HepG2 (cell line): Measurements from ENCODE around the gene DLST. TPM values are rescaled to one million over a fixed set of nuclear protein-coding genes. Genes with fewer than 3 reads are reported as not detected.

Experiments used
- ADNP ChIP-seq: sonication (generic); formaldehyde crosslinking; IDR thresholded peaks from 2 replicates; pipeline ENCODE4 v1.4.0; 2020; ENCODE audit warnings: missing genetic modification reagents
- E2F1 ChIP-seq: sonication (generic); formaldehyde crosslinking; IDR thresholded peaks from 2 replicates; pipeline ENCODE4 v1.5.0; 2020; ENCODE audit warnings: missing genetic modification reagents
- HOXA9 ChIP-seq: sonication (generic); formaldehyde crosslinking; IDR thresholded peaks from 2 replicates; pipeline ENCODE4 v1.8.1; 2022; ENCODE audit warnings: missing genetic modification reagents, mild to moderate bottlenecking, moderate library complexity, borderline replicate concordance
- JUND ChIP-seq: sonication (generic); formaldehyde crosslinking; IDR thresholded peaks from 2 replicates; pipeline ENCODE4 v1.8.0; 2022; ENCODE audit warnings: mild to moderate bottlenecking, missing genetic modification reagents
- NR2F6 ChIP-seq, 2 experiments: IDR thresholded peaks; 2 replicates each; pipeline ENCODE4 v1.6.1; 2016; ENCODE audit warnings: antibody characterized with exemption in 1 of 2, mild to moderate bottlenecking in 1 of 2
- POLR2A ChIP-seq, 2 experiments: IDR thresholded peaks; 2 replicates each; pipeline ENCODE4 v1.6.1; 2011; ENCODE audit warnings: low read depth in 2 of 2, low read length in 2 of 2, mild to moderate bottlenecking in 1 of 2, moderate library complexity in 1 of 2; ENCODE audit not compliant: insufficient read depth in 1 of 2
- RELA ChIP-seq: sonication (generic); formaldehyde crosslinking; IDR thresholded peaks from 2 replicates; pipeline ENCODE4 v1.4.0; 2020; ENCODE audit warnings: missing genetic modification reagents
- RERE ChIP-seq: IDR thresholded peaks from 2 replicates; pipeline ENCODE4 v1.6.1; 2016; ENCODE audit warnings: low read depth, missing genetic modification reagents, missing compliant biosample characterization
- SIN3A ChIP-seq: IDR thresholded peaks from 2 replicates; pipeline ENCODE4 v1.6.1; 2011; ENCODE audit warnings: low read depth, mild to moderate bottlenecking, control low read depth, low read length, borderline replicate concordance
- XBP1 ChIP-seq: sonication (generic); formaldehyde crosslinking; IDR thresholded peaks from 2 replicates; pipeline ENCODE4 v1.5.0; 2020; ENCODE audit warnings: missing genetic modification reagents
- ZBTB2 ChIP-seq: sonication (generic); formaldehyde crosslinking; IDR thresholded peaks from 2 replicates; pipeline ENCODE4 v1.8.0; 2022; ENCODE audit warnings: low read depth, missing genetic modification reagents
- ZBTB7B ChIP-seq: sonication (generic); formaldehyde crosslinking; IDR thresholded peaks from 2 replicates; pipeline ENCODE4 v1.4.0; 2020; ENCODE audit warnings: missing genetic modification reagents
- ZFP91 ChIP-seq: sonication (generic); formaldehyde crosslinking; IDR thresholded peaks from 2 replicates; pipeline ENCODE4 v1.9.0; 2022; ENCODE audit warnings: missing genetic modification reagents, mild to moderate bottlenecking, borderline replicate concordance
- ZNF331 ChIP-seq: sonication (generic); formaldehyde crosslinking; IDR thresholded peaks from 2 replicates; pipeline ENCODE4 v1.4.0; 2020; ENCODE audit warnings: missing genetic modification reagents
- ZNF496 ChIP-seq: sonication (generic); formaldehyde crosslinking; IDR thresholded peaks from 2 replicates; pipeline ENCODE4 v1.8.1; 2023; ENCODE audit warnings: mild to moderate bottlenecking, moderate library complexity, missing genetic modification reagents; ENCODE audit not compliant: insufficient replicate concordance
- ZSCAN31 ChIP-seq: sonication (generic); formaldehyde crosslinking; IDR thresholded peaks from 2 replicates; pipeline ENCODE4 v1.5.0; 2020; ENCODE audit warnings: low read depth, mild to moderate bottlenecking, missing genetic modification reagents
- polyA plus RNA-seq, 8 experiments: library from polyadenylated mRNA; depleted of rRNA in 3 of 8; stranded (reverse) in 7 of 8; unstranded in 1 of 8; fragments of >200 nt; fragmentation: Illumina TruSeq in 4 of 8; extraction: Trizol in 4 of 8; gene quantifications; 2 replicates each; pipeline versions ENCODE4 v1.2.1 to v1.2.3, GENCODE V29; 2011 to 2016; ENCODE audit warnings: low read depth in 4 of 8, missing spikeins in 1 of 8, mixed read lengths in 1 of 8; ENCODE audit not compliant: insufficient read depth in 1 of 8
- total RNA-seq, 5 experiments: library from RNA; depleted of rRNA; stranded (reverse); fragments of >200 nt; fragmentation: Illumina TruSeq; extraction: Trizol; gene quantifications; 2 replicates each; pipeline ENCODE4 v1.2.3, GENCODE V29; 2016; ENCODE audit warnings: low read depth in 1 of 5

Gene DLST
- total and polyA plus RNA-seq, 2 of the 13 experiments (the other 11 are each of a cell fraction or from before 2014, with no cell fraction given) = 56.5 to 94.3 TPM

GRCh38 chr14:74950795-74951442 lies 69.2 kb downstream of the DLST start (continued):
- TF ChIP-seq E2F1 (CRISPR knock-in tag) = no peak
- peak; percentile 55; the same call in 1 of the 2 replicates for TF ChIP-seq ZSCAN31 (CRISPR knock-in tag)
- peak; percentile 49 for TF ChIP-seq JUND
- TF ChIP-seq ZBTB7B = peak; percentile 81
- no peak for TF ChIP-seq NR2F6 (IDR thresholded peaks at IDR 0.05)
- TF ChIP-seq NR2F6 (CRISPR knock-in tag; IDR thresholded peaks at IDR 0.05) = 0 out of 2 replicates have a peak, but pooled peaks have one; percentile 7
- no peak for TF ChIP-seq ZNF331
- TF ChIP-seq ADNP (CRISPR knock-in tag) = no peak
- no peak for TF ChIP-seq ZBTB2
- no peak for TF ChIP-seq HOXA9
- no peak for TF ChIP-seq ZNF496 (CRISPR knock-in tag)
- no peak for TF ChIP-seq RERE
- TF ChIP-seq XBP1 (CRISPR knock-in tag) = no peak
- TF ChIP-seq SIN3A = no peak
- TF ChIP-seq POLR2A (IDR thresholded peaks at IDR 0.05; ENCODE audit: insufficient read depth in 1 of 2, low read depth in 2 of 2, low read length in 2 of 2) = peak in 1 of 2 experiments; percentile 57; a peak in 2 of 4 replicates
- TF ChIP-seq RELA (CRISPR knock-in tag) = no peak
- TF ChIP-seq ZFP91 (CRISPR knock-in tag) = 0 out of 2 replicates have a peak, but pooled peaks have one; percentile 38
